ENCODE data around the gene TFCP2L1. TPM values are rescaled to one million over a fixed set of nuclear protein-coding genes. Genes with fewer than 3 reads are reported as not detected.

TFCP2L1 gene
- total RNA-seq, 1 experiment from 2014 or later = 4.3 TPM

- H3K27me3 Mint-ChIP-seq (ENCODE audit: low read depth) = no peaks in the 10 kb centered on the region; the same call in 1 of the 2 replicates
- ATAC-seq = no peak
These were observed 48.2 kb upstream of the TFCP2L1 start for GRCh38 chr2:121333231-121333630.

More at GRCh38 chr2:121333231-121333630, 48.2 kb upstream of the TFCP2L1 start:
- POLR2A ChIA-PET = no interaction called here
- Mint-ChIP-seq H3K9me3 (no peaks in the 10 kb centered on the region), H3K4me3 (no peak overlapping the region), H3K4me1 (peaks cover 22% of the 10 kb centered on the region), H3K36me3 (no peaks in the 10 kb centered on the region), H3K27ac (no peak overlapping the region)
- CTCF ChIA-PET = interaction anchor here (2.7 kb wide), 1 partner anchor 205 kb away, joined by 16 read pairs; no protein-coding TSS in a partner anchor
- no peak for DNase-seq (ENCODE audit: low spot score)
- TF ChIP-seq ZNF138 (CRISPR knock-in tag; conservative IDR thresholded peaks at IDR 0.05) (no peak), ZSCAN18 (CRISPR knock-in tag; IDR thresholded peaks at IDR 0.05) (no peak), AR (CRISPR knock-in tag; IDR thresholded peaks at IDR 0.05) (no peak), JAZF1 (CRISPR knock-in tag; IDR thresholded peaks at IDR 0.05) (no peak), CREB1 (CRISPR knock-in tag; IDR thresholded peaks at IDR 0.05) (no peak), ARID4B (CRISPR knock-in tag; IDR thresholded peaks at IDR 0.05; ENCODE audit: borderline replicate concordance) (no peak), GTF2I (CRISPR knock-in tag; conservative IDR thresholded peaks at IDR 0.05) (no peak), ZNF232 (CRISPR knock-in tag; IDR thresholded peaks at IDR 0.05) (no peak), EMX1 (CRISPR knock-in tag; IDR thresholded peaks at IDR 0.05) (no peak), HMGA2 (CRISPR knock-in tag; IDR thresholded peaks at IDR 0.05) (no peak), PREB (CRISPR knock-in tag; IDR thresholded peaks at IDR 0.05; ENCODE audit: borderline replicate concordance) (no peak), CREM (CRISPR knock-in tag; IDR thresholded peaks at IDR 0.05) (no peak), SMAD4 (CRISPR knock-in tag; IDR thresholded peaks at IDR 0.05) (no peak), ZBTB43 (CRISPR knock-in tag; IDR thresholded peaks at IDR 0.05) (no peak), E2F5 (CRISPR knock-in tag; IDR thresholded peaks at IDR 0.05) (no peak), ATF1 (CRISPR knock-in tag; IDR thresholded peaks at IDR 0.05) (no peak), MAX (CRISPR knock-in tag; IDR thresholded peaks at IDR 0.05) (no peak), ZNF263 (CRISPR knock-in tag; IDR thresholded peaks at IDR 0.05; ENCODE audit: low read depth) (no peak), USF2 (CRISPR knock-in tag; IDR thresholded peaks at IDR 0.05) (no peak)
